ENCODE data around the gene RLBP1. TPM values are rescaled to one million over a fixed set of nuclear protein-coding genes. Genes with fewer than 3 reads are reported as not detected.

The RLBP1 gene
- total RNA-seq, 1 experiment from 2014 or later, result not detected

DNA sequence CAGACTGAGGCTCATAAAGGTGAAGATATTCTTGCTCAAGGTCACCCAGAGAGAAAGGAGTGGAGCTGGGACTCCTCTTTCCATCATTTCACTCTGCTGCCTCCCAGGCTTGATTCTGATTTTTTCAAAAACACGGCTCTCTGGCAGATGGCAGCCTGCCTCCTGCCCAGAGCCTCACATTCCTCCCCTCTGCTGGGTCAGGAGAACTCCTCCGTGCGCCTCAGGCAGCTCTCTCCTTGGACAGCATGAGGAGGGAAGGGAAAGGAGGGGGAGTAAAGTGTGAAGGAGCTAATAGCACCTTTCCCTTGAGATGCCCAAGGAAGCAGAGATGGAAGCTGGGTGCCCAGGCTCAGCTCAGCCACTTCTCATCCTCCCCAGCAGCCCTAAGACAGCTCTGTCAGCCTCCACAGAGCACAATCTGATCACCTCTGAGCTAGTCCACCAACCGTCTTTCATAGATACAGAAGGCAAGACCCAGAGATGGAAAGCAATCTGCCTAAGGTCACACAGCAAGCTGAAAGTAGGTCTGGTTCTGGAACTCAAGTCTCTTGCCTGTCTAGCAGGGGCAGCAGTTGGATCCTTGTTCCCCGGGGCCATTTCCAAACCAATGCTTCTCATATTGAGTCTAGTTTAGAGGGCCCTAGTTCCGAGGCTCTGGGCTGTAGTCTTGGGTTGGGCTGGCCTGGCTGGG, 3.5 kb downstream of the RLBP1 start:
- Histone ChIP-seq H3K27ac (no peak overlapping the region), H4K20me1 (ENCODE audit: insufficient read depth) (no peaks in the 10 kb centered on the region), H2AFZ (no peak overlapping the region), H3K27me3 (ENCODE audit: insufficient read depth, low read depth) (peaks cover 15% of the 10 kb centered on the region; the same call in 1 of the 2 replicates), H3K9me3 (ENCODE audit: insufficient read depth, low read depth) (no peaks in the 10 kb centered on the region), H3K9me2 (ENCODE audit: insufficient read depth) (no peaks in the 10 kb centered on the region), H3K36me3 (ENCODE audit: low read depth) (no peaks in the 10 kb centered on the region), H3K4me1 (replicated peaks; ENCODE audit: insufficient read depth) (no peaks in the 10 kb centered on the region), H3F3A (ENCODE audit: insufficient read depth, low read depth) (no peaks in the 10 kb centered on the region), H3K4me3 (no peak overlapping the region), H3K79me2 (ENCODE audit: low read depth) (no peaks in the 10 kb centered on the region), H3K4me2 (no peak overlapping the region)
- POLR2A ChIA-PET (ENCODE audit: unreplicated experiment), result no interaction called here
- TF ChIP-seq, protein P1, sequence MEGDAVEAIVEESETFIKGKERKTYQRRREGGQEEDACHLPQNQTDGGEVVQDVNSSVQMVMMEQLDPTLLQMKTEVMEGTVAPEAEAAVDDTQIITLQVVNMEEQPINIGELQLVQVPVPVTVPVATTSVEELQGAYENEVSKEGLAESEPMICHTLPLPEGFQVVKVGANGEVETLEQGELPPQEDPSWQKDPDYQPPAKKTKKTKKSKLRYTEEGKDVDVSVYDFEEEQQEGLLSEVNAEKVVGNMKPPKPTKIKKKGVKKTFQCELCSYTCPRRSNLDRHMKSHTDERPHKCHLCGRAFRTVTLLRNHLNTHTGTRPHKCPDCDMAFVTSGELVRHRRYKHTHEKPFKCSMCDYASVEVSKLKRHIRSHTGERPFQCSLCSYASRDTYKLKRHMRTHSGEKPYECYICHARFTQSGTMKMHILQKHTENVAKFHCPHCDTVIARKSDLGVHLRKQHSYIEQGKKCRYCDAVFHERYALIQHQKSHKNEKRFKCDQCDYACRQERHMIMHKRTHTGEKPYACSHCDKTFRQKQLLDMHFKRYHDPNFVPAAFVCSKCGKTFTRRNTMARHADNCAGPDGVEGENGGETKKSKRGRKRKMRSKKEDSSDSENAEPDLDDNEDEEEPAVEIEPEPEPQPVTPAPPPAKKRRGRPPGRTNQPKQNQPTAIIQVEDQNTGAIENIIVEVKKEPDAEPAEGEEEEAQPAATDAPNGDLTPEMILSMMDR (conservative IDR thresholded peaks at IDR 0.05), result no peak
- TF ChIP-seq EZH2 (IDR thresholded peaks at IDR 0.05; ENCODE audit: low read depth), result no peak
- no peak for DNase-seq
- intact Hi-C loops (cut with micrococcal nuclease; ENCODE audit: unreplicated experiment), result no loop called here
- no TSS peak for BruUV-seq (replicated peaks)
- CTCF ChIA-PET, result no interaction called here

DNA sequence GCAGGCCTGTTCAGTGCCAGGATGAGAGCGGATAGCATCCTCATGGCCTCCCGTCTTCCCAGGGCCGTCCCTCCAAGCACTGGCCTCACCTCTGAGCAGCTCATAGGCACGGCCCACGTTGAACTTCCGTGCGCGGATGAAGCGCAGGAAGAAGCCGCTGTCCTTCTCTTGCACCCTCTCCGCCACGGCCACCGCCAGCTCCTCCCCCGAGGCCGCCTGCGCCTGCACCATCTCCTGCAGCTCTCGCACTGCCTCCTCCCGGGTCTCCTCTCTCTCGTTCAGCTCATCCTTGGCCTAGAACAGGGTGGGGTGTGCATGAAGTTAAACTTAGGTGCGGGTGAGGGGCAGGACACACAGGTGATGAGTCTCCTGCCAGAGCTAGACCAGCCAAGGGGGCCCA, 4.3 kb downstream of the RLBP1 start:
- H3K9me2 ChIP-seq (ENCODE audit: insufficient read depth), result no peaks in the 10 kb centered on the region
- H3K79me2 ChIP-seq (ENCODE audit: low read depth), result no peaks in the 10 kb centered on the region
- H3K4me2 ChIP-seq, result no peak overlapping the region
- POLR2A ChIA-PET (ENCODE audit: unreplicated experiment), result no interaction called here
- H3F3A ChIP-seq (ENCODE audit: insufficient read depth, low read depth), result no peaks in the 10 kb centered on the region
- TF ChIP-seq EZH2 (IDR thresholded peaks at IDR 0.05; ENCODE audit: low read depth), result no peak
- TF ChIP-seq, protein P1 (conservative IDR thresholded peaks at IDR 0.05), result no peak
- H3K9me3 ChIP-seq (ENCODE audit: insufficient read depth, low read depth), result no peaks in the 10 kb centered on the region
- H3K27ac ChIP-seq, result no peak overlapping the region
- H4K20me1 ChIP-seq (ENCODE audit: insufficient read depth), result no peaks in the 10 kb centered on the region
- no TSS peak for BruUV-seq (replicated peaks)
- no peak overlapping the region for H2AFZ ChIP-seq
- no peak overlapping the region for H3K4me3 ChIP-seq
- no peaks in the 10 kb centered on the region for H3K36me3 ChIP-seq (ENCODE audit: low read depth)
- intact Hi-C loops (cut with micrococcal nuclease; ENCODE audit: unreplicated experiment), result no loop called here
- no peak for DNase-seq
- peaks cover 15% of the 10 kb centered on the region; the same call in 1 of the 2 replicates for H3K27me3 ChIP-seq (ENCODE audit: insufficient read depth, low read depth)
- CTCF ChIA-PET, result no interaction called here
- no peaks in the 10 kb centered on the region for H3K4me1 ChIP-seq (replicated peaks; ENCODE audit: insufficient read depth)

DNA sequence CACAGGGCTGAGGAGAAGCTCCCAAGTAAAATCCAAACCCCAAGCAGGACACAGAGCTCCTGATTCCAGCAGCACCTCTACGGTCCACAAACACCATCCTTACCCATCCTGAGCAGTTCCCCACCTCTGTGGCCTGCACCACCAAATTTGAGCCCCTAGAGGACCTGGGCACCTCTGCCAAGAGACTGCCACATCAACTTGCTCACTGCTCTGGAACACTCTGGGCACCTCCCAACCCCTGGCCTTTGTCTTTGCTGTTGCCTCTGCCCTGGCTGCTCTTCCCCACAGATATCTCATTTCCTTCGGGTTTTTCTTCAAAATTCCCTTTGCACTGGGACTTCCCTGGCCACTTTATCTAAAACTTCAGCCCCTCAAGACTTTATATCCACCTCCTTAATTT, 5.8 kb downstream of the RLBP1 start:
- ChIA-PET POLR2A (ENCODE audit: unreplicated experiment) (no interaction called here), CTCF (no interaction called here)
- Histone ChIP-seq H3K4me3 (no peak overlapping the region), H3F3A (ENCODE audit: insufficient read depth, low read depth) (no peaks in the 10 kb centered on the region), H3K9me2 (ENCODE audit: insufficient read depth) (no peaks in the 10 kb centered on the region), H4K20me1 (ENCODE audit: insufficient read depth) (no peaks in the 10 kb centered on the region), H3K4me1 (replicated peaks; ENCODE audit: insufficient read depth) (no peaks in the 10 kb centered on the region), H2AFZ (no peak overlapping the region), H3K9me3 (ENCODE audit: insufficient read depth, low read depth) (no peaks in the 10 kb centered on the region), H3K27me3 (ENCODE audit: insufficient read depth, low read depth) (peaks cover 15% of the 10 kb centered on the region; the same call in 1 of the 2 replicates), H3K27ac (no peak overlapping the region), H3K79me2 (ENCODE audit: low read depth) (no peaks in the 10 kb centered on the region), H3K4me2 (no peak overlapping the region), H3K36me3 (ENCODE audit: low read depth) (no peaks in the 10 kb centered on the region)
- DNase-seq, result no peak
- TF ChIP-seq EZH2 (IDR thresholded peaks at IDR 0.05; ENCODE audit: low read depth), result no peak
- TF ChIP-seq, protein P1 (conservative IDR thresholded peaks at IDR 0.05), result no peak
- intact Hi-C loops (cut with micrococcal nuclease; ENCODE audit: unreplicated experiment), result no loop called here
- no TSS peak for BruUV-seq (replicated peaks)
